ENCODE data around the gene JAKMIP1. TPM values are rescaled to one million over a fixed set of nuclear protein-coding genes. Genes with fewer than 3 reads are reported as not detected.

JAKMIP1 gene
- total RNA-seq, 1 donor from 2014 or later, result not detected

DNA sequence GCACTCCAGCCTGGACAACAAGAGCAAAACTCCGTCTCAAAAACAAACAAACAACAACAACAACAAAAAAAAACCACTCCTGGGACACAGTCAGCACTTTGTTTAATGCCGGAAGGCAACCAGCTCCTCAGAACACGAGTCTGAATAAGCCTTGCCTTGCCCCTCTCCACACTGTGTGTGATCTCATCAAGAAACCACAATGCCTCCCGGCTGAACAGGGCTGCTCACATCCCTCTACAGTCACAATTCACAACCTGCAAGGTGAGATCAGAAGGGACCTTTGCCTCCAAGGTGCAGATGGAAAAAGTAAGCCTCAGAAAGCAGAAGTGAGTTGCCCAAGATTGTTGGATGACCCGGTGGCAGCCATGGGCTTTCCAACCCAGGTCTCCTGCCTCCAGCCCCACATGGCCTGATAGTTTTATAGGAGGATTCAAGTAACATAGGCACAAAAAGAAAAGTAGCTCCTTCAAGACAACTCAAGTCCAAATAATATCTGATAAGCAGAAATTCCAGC, 80.8 kb downstream of the JAKMIP1 start:
- no peak for DNase-seq (ENCODE audit: low spot score)
- Mint-ChIP-seq H3K4me1 (ENCODE audit: unreplicated experiment) (peaks cover 3% of the 10 kb centered on the region), H3K36me3 (ENCODE audit: low read depth, unreplicated experiment) (no peaks in the 10 kb centered on the region), H3K4me3 (ENCODE audit: unreplicated experiment) (no peak overlapping the region), H3K9me3 (ENCODE audit: unreplicated experiment) (no peaks in the 10 kb centered on the region), H3K27ac (ENCODE audit: unreplicated experiment) (no peak overlapping the region), H3K27me3 (ENCODE audit: unreplicated experiment) (peaks cover 2% of the 10 kb centered on the region)
- TF ChIP-seq, protein P1, sequence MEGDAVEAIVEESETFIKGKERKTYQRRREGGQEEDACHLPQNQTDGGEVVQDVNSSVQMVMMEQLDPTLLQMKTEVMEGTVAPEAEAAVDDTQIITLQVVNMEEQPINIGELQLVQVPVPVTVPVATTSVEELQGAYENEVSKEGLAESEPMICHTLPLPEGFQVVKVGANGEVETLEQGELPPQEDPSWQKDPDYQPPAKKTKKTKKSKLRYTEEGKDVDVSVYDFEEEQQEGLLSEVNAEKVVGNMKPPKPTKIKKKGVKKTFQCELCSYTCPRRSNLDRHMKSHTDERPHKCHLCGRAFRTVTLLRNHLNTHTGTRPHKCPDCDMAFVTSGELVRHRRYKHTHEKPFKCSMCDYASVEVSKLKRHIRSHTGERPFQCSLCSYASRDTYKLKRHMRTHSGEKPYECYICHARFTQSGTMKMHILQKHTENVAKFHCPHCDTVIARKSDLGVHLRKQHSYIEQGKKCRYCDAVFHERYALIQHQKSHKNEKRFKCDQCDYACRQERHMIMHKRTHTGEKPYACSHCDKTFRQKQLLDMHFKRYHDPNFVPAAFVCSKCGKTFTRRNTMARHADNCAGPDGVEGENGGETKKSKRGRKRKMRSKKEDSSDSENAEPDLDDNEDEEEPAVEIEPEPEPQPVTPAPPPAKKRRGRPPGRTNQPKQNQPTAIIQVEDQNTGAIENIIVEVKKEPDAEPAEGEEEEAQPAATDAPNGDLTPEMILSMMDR (IDR thresholded peaks at IDR 0.05; ENCODE audit: unreplicated experiment), result no peak

DNA sequence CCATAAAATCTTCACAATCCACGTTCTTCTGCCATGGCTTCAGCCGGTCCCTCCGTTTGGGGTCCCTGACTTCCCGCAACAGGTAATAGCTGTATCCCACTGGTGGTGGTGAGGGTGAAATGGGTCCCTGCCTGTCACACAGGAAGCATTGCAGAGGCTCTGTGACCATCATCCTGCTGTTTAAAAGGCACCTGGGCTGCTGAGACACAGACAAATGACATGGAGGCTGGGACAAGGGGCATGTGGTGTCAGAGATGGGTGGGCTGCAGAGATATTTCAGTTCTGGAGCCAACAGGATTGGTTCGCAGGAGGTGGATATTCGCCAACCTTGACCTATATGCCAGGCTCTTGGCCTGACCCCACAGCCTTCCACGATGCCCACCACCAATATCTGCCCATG, 82.1 kb downstream of the JAKMIP1 start:
- no peak overlapping the region for H3K27ac Mint-ChIP-seq (ENCODE audit: unreplicated experiment)
- H3K9me3 Mint-ChIP-seq (ENCODE audit: unreplicated experiment), result no peaks in the 10 kb centered on the region
- H3K27me3 Mint-ChIP-seq (ENCODE audit: unreplicated experiment), result peaks cover 6% of the 10 kb centered on the region
- no peaks in the 10 kb centered on the region for H3K36me3 Mint-ChIP-seq (ENCODE audit: low read depth, unreplicated experiment)
- DNase-seq (ENCODE audit: low spot score), result no peak
- H3K4me1 Mint-ChIP-seq (ENCODE audit: unreplicated experiment), result peaks cover 3% of the 10 kb centered on the region
- TF ChIP-seq, protein P1 (IDR thresholded peaks at IDR 0.05; ENCODE audit: unreplicated experiment), result no peak
- H3K4me3 Mint-ChIP-seq (ENCODE audit: unreplicated experiment), result no peak overlapping the region

DNA sequence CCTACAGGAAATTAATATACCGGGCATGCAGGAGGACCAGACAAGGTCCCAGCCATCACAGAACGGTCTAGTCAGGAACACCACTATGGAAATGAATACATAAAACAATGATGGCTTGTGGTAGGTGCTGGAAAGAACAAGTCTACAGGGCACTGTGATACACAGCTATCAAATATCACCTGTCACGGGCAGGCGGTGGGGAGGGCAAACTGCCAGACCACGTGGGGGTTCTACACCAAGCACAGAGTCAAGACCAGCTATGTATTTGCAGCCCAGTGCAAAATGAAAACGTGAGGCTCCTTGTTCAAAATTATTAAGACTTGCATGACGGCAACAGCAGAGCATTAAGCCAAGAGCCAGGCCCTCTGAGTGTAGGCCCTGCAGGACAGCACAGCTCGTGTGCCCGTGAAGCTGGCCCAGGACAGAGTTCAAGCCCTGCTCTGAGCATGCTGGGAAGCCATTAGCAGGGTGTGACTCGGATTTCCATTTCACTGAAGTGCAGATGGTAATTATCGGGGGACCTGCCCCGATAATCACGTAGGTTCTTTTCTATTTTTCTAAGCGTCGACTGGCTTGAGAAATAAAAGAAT, 83.6 kb downstream of the JAKMIP1 start:
- Mint-ChIP-seq H3K9me3 (ENCODE audit: unreplicated experiment) (no peaks in the 10 kb centered on the region), H3K4me1 (ENCODE audit: unreplicated experiment) (peaks cover 3% of the 10 kb centered on the region), H3K36me3 (ENCODE audit: low read depth, unreplicated experiment) (no peaks in the 10 kb centered on the region), H3K27ac (ENCODE audit: unreplicated experiment) (no peak overlapping the region), H3K27me3 (ENCODE audit: unreplicated experiment) (peaks cover 6% of the 10 kb centered on the region), H3K4me3 (ENCODE audit: unreplicated experiment) (no peak overlapping the region)
- no peak for DNase-seq (ENCODE audit: low spot score)
- TF ChIP-seq, protein P1 (IDR thresholded peaks at IDR 0.05; ENCODE audit: unreplicated experiment), result no peak

DNA sequence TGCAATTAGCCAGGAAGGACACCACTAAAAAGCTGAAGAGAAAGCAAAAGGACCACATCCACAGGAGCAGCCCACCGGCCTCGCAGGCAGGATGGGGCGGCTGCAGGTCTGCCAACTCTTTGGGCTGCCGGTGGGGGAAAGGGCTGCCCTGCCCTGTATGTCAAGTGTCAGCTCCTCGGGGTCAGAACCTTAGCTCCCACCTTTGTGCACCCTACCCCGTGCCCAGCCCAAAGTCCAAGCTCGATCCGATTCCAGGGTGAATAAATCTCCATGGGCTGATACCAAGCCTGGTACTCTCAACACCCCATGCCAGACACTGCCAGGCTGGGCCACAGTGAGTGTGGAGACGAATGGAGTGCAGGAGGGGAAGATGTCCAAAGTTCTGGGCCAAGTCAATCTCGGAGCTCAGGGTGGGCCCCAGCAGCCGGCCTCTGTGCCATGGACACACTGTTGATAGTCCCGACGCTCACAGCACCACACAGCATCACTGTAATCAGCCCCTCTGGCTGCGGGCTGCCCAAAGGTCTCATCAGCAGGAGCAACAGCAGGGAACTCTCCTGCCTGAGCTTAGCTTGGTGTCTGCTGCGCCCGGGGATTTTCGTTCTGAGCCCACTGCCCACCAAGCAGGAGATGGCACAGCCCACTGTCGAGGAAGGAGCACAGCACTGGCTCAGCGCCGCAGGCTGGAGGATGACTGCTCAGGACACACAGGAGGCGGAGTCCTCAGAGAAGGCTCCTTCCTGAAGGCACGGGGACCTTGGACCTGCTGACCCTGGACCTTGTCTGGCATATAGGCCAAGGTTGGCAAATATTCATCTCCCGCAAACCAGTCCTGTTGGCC, 84.4 kb downstream of the JAKMIP1 start:
- Mint-ChIP-seq H3K36me3 (ENCODE audit: low read depth, unreplicated experiment) (no peaks in the 10 kb centered on the region), H3K4me1 (ENCODE audit: unreplicated experiment) (peaks cover 3% of the 10 kb centered on the region), H3K27ac (ENCODE audit: unreplicated experiment) (no peak overlapping the region), H3K9me3 (ENCODE audit: unreplicated experiment) (no peaks in the 10 kb centered on the region), H3K4me3 (ENCODE audit: unreplicated experiment) (no peak overlapping the region), H3K27me3 (ENCODE audit: unreplicated experiment) (peaks cover 6% of the 10 kb centered on the region)
- TF ChIP-seq, protein P1 (IDR thresholded peaks at IDR 0.05; ENCODE audit: unreplicated experiment), result no peak
- no peak for DNase-seq (ENCODE audit: low spot score)

DNA sequence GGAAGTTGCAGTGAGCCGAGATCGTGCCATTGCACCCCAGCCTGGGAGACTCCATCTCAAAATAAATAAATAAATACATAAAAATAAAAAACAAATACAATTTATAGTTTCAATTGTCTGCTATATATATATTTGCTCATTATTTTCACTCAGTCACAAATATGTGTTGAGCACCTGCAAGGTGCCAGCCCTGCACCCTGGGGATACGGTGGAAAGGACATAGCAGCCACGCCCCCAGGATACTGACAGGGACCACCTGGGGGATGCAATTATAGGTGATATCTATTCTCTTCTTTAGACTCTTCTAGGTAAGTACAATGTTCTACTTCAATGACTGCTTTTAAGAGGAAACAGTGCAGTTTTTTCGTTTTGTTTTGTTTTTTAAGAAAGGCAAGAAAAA, 85.0 kb downstream of the JAKMIP1 start:
- H3K27me3 Mint-ChIP-seq (ENCODE audit: unreplicated experiment), result peaks cover 6% of the 10 kb centered on the region
- DNase-seq (ENCODE audit: low spot score), result no peak
- TF ChIP-seq, protein P1 (IDR thresholded peaks at IDR 0.05; ENCODE audit: unreplicated experiment), result no peak
- no peaks in the 10 kb centered on the region for H3K36me3 Mint-ChIP-seq (ENCODE audit: low read depth, unreplicated experiment)
- no peak overlapping the region for H3K27ac Mint-ChIP-seq (ENCODE audit: unreplicated experiment)
- peaks cover 3% of the 10 kb centered on the region for H3K4me1 Mint-ChIP-seq (ENCODE audit: unreplicated experiment)
- no peaks in the 10 kb centered on the region for H3K9me3 Mint-ChIP-seq (ENCODE audit: unreplicated experiment)
- no peak overlapping the region for H3K4me3 Mint-ChIP-seq (ENCODE audit: unreplicated experiment)
